Measurements from ENCODE around the gene MBLAC1.

Gene MBLAC1, protein sequence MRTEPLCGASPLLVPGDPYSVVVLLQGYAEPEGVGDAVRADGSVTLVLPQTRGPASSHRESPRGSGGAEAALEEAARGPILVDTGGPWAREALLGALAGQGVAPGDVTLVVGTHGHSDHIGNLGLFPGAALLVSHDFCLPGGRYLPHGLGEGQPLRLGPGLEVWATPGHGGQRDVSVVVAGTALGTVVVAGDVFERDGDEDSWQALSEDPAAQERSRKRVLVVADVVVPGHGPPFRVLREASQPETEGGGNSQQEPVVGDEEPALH

DNA sequence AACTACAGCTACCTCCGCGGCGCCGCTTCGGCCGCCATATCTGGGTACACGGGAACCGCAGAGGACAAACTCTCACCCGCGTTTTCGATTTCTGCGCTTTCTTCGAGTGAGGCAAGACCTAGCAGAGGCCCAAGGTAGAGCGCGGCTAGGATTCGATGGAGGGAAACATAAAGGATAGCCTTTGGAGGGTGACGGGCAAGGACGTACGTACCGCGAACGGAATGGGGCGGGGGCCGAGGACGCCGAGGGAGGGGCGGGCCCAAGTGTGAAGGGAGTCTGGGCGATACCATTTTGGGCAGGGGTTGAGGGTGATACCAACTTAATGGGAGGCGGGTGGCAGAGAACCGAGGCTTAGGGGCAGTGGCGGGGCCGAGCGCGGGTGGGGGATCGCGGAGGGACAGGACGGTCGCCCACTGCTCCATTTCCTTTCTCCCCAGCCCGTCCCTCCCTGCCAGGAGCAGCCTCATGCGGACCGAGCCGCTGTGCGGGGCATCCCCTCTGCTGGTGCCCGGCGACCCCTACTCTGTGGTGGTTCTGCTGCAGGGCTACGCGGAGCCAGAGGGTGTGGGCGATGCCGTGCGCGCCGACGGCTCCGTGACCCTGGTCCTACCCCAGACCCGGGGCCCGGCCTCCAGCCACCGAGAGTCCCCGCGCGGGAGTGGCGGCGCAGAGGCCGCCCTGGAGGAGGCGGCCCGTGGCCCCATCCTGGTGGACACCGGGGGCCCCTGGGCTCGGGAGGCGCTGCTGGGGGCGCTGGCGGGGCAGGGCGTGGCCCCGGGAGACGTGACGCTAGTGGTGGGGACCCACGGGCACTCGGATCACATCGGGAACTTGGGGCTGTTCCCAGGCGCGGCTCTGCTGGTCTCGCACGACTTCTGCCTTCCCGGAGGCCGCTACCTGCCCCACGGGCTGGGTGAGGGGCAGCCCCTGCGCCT lies at the start of gene MBLAC1:
Gene MBLAC1 (plus strand): TSS at position 37 of the 935 bp plus-strand sequence. CDS start 429 bp downstream, at position 466.
- peak; percentile 93 for DNase-seq (ENCODE audit: low read depth)

DNA sequence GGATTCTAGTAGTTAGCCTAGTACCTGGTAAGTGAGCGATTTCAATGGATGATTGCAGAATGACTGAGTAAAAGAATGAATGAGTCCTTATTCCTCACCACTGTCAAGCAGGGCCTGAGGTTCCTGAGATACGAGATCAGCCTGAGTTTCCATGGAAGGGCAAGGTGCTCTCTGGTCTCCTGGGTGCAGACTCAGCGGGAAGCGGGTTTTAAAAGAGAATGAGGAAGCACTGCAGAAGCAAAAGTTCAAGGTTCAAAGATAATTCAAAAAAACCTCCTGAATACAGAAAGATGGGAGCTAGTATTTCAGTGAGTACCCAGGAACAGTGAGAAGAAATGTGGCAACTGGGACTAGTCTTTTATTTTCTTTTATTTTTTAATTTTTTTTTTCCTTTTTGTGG lies 49.6 kb upstream of the MBLAC1 start:
- DNase-seq (ENCODE audit: low read depth), result no peak

DNA sequence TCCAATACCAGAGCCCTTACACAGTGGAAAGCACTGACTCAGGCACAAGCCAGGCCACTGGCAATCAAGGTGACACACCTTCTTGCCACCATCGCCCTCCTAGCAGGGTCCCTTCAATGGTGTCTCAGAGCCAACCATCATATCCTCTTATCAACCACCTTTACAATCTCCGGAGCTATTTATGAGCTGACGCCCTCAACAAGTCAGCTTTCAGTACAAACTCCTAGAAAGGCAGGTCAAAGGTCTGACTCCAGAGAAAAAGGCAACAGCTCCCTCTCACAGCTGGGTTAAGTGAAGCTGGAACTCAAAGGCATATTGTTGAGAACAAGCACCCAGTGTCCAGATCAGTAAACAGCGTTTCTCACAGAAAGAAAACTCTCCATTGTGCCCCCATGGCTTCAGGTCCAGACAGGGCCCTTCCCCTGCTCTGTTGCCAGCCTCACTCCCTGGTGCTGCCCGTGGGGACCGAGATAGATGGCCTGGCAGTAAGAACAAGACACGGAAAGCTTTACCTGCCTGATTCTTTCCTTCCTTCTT lies 47.7 kb upstream of the MBLAC1 start:
- DNase-seq (ENCODE audit: low read depth), result no peak

DNA sequence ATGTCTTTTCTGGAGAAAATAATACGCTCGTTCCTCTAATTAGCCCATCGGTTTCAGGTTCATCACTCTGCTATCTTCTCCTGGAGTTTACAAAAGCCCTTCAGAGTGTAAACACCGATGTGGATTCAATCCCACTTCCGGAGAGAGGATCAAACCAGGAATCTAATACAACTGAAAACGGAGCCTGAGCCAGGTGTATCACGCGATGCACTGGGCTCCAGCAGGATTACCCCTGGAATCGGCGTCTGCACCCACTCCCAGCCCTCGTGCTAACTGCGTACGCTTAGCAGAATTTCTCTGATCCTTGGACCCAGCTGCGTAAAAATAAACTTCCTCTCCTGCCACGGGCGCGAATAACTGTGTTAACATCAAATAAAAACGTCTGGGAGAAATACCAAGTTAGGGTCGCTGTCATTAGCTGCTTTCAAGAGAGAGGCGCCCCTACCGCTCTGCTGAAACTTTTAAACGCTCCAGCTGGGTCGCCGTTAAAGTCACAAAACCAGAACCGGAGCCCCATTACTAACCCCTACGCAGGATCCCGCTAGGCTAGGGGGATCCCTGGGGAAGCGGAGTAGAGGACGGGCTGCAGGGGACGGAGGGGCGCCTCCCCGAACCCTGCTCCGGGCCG lies 45.7 kb upstream of the MBLAC1 start:
- DNase-seq (ENCODE audit: low read depth), result no peak

DNA sequence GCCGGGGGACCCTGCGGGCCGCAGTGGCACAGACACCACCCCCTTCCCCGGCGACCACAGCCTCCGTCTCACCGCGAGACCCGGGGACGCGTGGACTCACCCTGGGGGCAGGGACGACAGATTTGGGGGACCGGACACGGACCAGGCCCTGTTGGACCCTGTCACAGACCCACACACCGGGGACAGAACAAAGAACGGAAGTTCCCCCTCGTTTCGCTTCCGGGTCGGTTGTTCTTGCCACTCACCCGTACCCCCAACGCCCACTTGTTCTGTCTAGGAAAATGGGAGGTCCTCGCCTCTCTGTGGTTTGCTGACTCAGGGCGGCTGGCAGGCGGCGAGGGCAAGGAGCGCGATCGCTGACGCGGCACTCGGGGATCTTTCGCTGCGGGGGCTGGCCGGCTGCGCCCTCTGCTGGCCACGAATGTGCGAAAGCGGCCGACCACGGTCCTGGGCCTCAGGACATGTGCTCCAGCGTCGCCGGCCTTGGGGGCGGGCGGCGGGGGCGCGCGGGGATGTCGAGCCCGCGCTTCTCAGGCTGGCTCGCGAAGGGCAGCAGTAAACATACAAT lies 45.1 kb upstream of the MBLAC1 start, which contains the start of gene ZNF3:
Gene ZNF3 (minus strand): TSS at position 189 of the 568 bp plus-strand sequence. CDS start 4,366 bp downstream, outside the sequence.
- peak; percentile 99 for DNase-seq (ENCODE audit: low read depth)

DNA sequence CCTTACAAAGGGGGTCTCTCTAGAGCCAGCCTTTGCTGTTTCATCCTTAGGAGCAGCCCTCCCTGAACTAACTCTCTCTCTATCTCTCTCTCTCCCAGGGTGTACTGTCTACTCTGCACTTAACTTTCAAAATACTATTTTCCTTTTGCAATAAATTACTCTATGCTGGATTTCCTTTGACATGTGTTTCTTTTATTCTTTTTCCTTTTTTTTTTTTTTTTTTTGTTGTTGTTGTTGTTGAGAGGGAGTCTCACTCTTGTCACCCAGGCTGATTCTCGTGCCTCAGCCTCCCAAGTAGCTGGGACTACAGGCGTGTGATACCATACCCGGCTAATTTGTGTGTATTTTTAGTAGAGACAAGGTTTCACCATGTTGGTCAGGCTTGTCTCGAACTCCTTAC lies 43.8 kb upstream of the MBLAC1 start:
- no peak for DNase-seq (ENCODE audit: low read depth)

DNA sequence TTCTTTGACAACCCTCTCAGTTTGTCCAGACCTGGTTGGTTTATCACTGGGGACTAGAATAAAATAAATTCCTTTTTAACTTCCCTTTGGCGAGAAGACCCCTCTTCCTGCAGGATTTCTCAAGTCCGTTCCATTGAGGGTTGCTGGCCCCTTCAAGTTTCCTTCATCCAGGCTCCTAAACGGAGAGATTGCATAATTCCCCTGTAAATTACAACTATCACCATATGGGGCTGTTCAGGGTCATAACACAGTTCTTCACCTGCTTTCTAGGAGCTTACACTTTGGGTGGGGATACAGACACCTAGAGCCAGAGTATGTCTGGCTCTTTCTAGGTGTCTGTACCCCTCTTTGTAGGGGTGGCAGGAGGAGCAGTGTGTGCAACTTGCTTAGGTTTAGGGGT lies 41.3 kb upstream of the MBLAC1 start:
- no peak for DNase-seq (ENCODE audit: low read depth)

DNA sequence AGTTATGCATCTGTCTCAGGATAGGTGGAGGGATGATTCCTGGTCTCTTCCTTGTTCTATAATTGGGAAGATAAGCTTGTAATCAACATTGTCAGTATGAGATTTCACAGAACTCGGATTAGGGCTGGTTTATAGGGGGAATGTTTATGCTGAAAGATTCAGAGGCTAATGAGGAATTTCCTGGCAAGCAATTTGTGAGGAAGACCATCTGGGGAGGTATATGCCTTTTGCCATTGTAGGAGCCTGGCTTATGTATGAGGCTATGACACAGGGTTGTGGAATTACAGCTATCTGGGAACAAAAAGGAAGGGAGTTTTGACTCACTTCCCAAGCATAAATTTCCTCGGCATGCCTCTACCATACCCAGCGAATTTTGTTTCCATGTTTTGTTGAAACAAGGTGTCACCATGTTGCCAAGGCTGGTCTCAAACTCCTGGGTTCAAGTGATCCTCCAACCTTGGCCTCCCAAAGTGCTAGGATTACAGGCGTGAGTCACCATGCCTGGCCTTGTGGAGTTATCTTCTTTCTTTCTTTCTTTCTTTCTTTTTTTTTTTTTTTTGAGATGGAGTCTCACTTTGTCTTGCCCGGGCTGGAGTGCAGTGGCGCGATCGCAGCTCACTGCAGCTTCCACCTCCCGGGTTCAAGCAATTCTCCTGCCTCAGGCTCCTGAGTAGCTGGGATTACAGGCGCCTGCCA lies 39.6 kb upstream of the MBLAC1 start:
- peak; percentile 91 for DNase-seq (ENCODE audit: low read depth)

DNA sequence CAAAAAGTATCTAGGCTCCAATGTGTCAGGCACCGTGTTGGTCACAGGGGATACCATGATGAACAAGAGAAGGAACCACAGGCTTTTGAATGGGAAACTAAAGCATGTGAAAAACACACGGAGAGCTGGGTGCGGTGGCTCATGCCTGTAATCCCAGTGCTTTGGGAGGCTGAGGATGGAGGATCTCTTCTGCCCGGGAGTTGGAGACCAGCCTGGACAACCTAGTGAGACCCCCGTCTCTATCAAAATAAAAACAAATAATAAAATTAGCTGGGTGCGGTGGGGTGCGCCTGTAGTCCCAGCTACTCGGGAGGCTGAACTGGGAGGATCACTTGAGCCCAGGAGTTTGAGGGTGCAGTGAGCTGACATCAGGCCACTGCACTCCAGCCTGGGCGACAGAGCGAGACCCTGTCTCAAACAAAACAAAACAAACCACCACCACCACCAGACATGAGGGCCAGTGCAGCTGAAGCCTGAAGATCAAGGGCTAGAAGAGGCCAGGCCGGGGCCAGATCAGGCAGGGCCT lies 38.6 kb upstream of the MBLAC1 start:
- no peak for DNase-seq (ENCODE audit: low read depth)

DNA sequence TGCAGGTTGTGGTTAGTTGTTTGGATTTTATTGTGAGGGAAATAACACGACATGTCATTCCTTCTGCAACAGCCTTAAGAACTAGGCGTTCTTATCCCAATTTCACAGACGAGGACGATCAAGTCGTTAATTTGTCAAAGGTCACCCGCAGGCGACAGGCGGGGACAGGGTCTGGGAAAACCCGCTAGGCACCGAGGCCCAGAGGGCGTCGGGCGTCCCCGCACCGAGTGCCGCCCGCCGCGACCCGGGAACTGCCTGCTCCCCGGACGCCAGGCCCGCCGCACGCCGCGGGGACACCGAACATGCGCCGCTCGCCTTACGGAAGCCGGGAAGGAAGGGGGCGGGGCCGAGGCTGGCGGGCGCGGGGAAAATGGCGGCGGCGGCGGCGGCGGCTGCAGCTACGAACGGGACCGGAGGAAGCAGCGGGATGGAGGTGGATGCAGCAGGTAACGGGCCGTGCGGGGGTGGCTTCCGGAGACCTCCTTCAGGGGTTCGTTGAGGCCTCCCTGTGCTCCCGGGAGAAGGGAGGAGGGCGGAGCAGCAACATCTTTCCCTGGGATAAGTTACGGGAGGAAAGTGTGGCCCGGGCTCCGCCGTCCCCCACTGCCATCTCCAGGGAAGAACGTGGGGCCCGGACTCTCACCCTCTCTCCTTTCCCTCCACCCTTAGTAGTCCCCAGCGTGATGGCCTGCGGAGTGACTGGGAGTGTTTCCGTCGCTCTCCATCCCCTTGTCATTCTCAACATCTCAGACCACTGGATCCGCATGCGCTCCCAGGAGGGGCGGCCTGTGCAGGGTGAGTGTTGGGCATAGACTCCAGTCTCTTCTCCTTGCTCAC lies 37.9 kb upstream of the MBLAC1 start, which contains the start of gene COPS6:
Gene COPS6 (plus strand): TSS at position 349 of the 837 bp plus-strand sequence. CDS start 22 bp downstream, at position 371.
- peak; percentile 79 for DNase-seq (ENCODE audit: low read depth)

DNA sequence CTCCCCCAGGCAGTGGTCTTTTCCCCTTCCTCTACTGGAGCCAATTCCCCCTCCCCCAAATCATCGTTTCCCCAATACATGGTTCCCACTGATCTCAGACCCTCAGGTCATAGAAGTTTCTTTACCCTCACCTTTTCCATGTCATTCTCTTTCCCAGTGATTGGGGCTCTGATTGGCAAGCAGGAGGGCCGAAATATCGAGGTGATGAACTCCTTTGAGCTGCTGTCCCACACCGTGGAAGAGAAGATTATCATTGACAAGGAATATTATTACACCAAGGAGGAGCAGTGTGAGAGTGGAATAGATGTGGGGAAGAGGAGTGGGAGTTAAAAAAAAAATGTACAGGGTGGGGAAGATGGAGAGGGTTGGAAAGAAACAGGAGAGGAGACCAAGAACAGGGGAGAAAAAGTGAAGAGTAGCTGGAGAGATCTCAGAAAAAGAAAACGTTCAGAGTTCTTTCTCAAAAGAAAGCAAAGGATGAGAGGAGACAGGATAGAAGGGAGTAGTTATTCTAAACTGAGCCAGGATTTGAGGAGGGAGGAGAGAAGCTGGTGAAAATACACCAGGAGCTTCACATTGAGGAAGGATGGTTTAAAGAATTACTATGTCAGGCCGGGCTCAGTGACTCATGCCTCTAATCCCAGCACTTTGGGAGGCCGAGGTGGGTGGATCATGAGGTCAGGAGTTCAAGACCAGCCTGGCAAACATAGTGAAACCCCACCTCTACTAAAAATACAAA lies 37.1 kb upstream of the MBLAC1 start:
- no peak for DNase-seq (ENCODE audit: low read depth)

DNA sequence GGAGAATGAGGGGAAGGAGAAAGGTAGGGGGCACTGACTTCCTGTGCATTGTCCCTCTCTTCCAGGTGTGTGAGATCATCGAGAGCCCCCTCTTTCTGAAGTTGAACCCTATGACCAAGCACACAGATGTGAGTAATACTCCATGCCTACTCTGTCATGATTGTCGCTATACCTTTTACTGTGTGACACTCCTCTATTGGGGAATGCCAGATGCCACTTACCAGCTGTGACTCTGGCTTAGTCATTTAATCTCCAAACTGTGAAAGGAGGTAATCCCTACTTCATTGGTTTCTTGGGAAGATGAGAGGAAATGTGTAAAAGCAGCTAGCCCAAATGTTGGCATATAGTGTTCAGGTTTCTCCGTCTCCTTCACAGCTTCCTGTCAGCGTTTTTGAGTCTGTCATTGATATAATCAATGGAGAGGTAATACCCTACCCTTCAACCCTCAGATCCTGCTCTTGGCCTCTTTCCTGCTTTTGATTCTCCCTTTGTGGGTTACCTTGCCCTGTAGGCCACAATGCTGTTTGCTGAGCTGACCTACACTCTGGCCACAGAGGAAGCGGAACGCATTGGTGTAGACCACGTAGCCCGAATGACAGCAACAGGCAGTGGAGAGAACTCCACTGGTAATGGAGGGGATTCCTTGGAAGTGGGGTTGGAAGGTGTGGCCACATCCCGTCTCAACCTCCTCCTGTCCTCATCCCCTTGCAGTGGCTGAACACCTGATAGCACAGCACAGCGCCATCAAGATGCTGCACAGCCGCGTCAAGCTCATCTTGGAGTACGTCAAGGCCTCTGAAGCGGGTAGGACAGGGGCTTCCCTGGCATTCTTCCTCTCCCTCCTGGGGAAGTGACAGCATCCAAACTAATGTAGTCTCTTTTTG lies 36.0 kb upstream of the MBLAC1 start:
- no peak for DNase-seq (ENCODE audit: low read depth)

DNA sequence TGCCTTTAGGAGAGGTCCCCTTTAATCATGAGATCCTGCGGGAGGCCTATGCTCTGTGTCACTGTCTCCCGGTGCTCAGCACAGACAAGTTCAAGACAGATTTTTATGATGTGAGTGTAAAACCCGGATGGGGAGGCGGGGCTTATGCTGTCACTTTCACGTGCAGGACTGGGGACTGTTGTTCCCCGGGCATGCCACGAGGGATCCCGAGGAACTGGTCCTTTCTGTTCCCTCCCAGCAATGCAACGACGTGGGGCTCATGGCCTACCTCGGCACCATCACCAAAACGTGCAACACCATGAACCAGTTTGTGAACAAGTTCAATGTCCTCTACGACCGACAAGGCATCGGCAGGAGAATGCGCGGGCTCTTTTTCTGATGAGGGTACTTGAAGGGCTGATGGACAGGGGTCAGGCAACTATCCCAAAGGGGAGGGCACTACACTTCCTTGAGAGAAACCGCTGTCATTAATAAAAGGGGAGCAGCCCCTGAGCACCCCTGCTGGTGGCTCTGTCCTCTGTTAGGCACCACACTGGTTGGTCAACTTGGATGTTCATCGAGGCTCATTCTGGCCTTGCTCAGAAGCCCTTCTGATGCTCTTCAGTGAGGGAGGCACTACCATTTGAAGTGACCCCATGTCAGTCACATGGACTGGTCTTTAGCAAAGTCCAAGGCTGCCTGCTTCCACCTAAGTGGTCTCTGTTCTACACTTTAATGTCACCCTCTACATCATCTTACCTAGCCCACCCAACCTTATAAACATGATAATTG lies 35.2 kb upstream of the MBLAC1 start:
- DNase-seq (ENCODE audit: low read depth), result no peak

DNA sequence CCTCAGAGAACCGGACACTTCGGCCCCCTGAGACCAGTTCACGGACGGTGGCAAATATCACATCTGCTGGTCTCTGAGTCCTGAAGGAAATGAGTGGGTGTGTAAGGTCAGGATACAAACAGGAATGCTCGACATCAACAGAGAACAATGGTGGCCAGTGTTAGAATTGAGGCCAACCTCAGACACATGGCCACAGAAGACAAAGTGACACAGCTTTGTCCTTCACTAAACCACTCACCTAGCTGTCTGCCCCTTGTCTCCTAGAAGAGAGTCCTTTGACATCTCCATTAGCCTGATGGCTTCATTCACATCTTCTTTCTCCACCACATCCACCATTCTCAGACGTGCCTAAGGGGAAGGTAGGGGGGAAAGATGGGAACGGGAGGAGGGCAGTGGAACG lies 33.7 kb upstream of the MBLAC1 start:
- no peak for DNase-seq (ENCODE audit: low read depth)

DNA sequence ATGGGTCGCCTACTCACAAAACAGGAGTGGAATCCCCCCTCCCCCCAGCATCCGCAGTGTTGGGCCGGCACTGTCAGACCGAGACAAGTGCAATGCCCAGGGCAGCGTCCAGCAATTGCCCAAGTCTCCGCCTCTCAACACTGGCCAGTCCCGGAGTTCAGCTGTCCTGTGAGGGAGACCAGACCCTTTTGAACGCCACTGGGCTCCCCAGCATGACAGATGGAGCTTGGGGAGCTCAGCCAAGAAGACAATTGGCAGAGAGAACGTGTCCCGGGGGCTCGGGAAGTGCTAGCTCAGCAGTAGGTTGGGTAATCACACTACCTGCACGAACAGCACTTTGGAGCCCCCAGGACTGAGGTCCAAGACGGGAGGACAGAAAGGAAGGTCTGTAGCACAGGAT lies 33.3 kb upstream of the MBLAC1 start:
- DNase-seq (ENCODE audit: low read depth), result no peak

DNA sequence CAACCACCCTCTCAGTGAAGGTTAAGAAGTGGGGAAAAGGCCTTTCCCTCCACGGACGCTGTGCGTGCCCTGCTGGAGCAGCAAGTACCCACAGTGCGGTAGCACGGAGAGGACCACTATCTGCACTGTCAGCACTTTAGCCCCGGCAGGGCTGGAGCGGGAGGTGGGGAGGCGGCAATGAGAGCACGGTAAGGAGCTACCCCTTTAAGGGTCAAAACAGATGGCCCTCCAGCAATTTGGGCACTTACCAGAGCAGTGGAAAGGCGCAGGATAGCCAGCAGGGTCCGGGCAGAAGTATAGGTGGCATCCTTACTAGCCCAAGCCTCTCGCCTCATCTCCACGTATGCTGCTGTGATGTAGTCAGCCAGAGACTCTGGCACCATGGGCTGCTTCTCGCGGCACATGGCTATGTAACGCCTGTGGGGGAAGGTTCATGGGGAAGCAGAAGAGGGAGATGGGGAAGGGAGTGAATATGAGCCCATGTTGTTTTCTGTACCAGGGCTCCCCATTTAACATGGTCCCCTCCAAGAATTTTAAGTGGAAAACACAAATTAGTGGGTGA lies 32.8 kb upstream of the MBLAC1 start:
- DNase-seq (ENCODE audit: low read depth), result no peak

DNA sequence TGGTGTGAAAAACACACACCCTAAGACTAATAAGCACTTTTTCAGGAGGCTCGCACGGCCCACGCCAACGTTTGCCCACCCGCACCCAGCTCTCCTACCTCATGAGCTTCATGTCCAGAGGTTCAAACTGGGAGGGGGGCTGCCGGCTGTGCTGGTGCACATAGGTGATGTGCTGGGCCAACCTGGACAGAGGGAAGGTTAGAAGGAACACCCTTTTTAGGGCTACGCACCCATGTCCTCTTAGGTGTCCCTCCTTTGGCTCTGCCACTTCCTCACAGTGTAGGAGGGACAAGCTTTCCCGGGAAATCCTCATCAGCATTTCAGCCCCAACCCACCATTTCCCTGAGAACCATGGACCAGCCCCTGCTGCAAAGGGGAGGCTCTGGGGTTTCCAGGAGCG lies 31.5 kb upstream of the MBLAC1 start:
- no peak for DNase-seq (ENCODE audit: low read depth)
